GM21717 (cell line): ENCODE data around the gene LRRC73.
"Not testable (repeated sequence)": the region's sequence is repeated elsewhere in the genome, so short reads cannot be mapped to it uniquely, and the experiment has no call there.

Experiments used
- ATAC-seq: cut with Tn5 transposase; IDR thresholded peaks from one replicate; pipeline ENCODE4 v1.9.1; 2021; ENCODE audit warnings: mild to moderate bottlenecking, moderate library complexity; ENCODE audit not compliant: unreplicated experiment

Gene LRRC73, protein sequence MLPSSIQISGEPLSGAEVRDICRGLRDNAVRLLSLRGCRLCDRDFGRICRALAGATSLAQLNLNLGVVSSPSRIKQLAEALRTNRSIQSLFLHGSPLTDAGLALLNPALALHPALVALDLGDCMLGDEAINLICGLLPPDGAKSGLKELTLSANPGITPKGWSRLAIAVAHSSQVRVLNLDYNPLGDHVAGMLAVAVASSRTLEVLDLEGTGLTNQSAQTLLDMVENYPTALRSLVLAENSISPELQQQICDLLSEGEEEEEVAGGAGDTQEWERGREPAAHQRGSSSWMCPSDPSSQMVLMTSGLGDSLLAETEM

DNA sequence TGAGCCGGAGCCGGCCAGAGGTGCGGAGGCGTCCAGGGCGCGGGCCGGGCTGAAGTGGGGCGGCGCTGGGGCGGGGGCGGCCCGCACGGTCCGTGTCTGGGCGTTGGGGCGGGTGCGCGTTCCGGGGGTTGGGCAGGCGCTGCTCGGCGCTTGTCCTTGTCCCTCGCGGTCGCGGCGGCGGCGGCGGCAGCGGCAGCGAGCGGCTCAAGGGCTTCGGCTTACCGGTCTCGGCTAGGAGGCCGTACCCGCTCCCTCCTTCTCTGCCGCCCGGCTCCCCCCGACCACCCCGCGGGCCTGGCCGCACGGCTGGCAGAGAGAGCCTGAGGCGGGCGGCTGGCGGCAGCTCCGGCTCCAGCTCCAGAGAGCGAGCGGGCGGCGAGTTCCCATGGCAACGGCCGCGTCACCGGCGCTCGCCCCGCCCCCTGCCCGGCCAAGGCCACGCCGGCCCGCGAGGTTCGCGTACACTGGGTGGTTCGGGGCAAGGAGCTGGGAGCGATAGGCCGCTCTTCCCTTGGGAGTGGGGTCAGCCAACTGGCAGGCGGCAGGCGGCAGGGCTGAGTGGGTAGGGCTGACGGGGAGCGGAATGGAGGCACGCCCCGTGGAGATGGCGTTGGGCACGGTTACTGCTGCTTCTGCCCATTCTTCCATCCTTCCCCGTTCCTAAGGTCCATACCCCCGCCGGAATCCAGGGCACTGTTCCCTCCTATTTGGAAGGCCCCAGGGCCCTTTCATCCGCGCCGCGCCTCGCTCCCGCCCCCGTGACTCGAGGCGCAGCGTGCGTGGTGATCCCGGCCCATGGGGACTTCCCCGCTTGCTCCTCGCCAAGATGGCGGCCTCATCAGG, at the start of gene LRRC73:
Gene LRRC73 (minus strand): TSS at position 363 of the 843 bp plus-strand sequence. CDS start 561 bp downstream, outside the sequence.
- ATAC-seq = peak; percentile 49

DNA sequence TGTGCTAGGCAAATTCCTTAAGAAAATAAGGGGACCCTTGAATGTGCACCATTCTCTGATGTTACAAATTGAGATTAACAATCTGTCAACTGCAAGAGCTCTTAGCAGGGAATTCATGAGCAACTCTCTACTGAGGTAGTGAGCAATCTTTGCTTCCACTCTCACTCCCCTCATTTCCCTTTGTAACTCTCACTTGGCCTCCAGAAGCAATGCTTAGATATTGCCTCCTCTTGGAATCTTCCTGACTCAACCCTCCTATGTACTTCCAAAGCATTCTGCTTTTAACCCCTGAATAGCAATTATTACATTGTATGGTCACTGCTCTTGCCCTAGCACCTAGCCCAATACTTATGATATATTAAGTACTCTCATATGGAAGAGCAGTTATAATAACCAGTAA, 49.2 kb upstream of the LRRC73 start:
- no peak for ATAC-seq

DNA sequence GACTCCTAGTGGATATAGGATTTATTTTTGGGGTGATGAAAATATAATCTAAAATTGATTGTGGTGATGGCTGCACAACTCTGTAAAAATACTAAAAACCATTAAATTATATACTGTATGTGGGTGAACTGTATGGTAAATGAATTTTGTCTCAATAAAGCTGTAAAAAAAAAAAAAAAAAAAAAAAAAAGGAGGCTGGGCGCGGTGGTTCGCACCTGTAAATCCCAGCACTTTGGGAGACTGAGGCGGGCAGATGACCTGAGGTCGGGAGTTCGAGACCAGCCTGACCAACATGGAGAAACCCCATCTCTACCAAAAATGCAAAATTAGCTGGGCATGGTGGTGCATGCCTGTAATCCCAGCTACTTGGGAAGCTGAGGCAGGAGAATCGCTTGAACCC, 47.5 kb upstream of the LRRC73 start:
- ATAC-seq = not testable (repeated sequence)

DNA sequence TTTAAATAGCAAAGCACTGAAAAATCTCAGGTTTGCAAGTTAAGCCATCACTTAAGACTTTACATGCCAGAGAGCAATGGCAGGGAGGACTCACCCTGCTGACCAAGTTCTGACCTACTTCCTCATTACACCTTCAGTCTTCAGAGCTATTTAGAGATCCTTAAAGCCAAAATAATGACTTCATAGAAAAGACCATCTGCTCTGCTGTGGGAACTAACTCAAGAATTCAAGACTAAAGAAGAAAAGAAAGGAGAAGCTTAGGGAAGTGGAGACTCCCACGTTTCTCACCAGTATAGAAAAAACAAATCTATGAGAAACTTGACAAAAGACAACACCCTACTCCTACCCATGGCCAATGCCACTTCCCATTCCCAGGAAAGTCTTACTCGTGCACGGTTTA, 37.1 kb upstream of the LRRC73 start:
- ATAC-seq = no peak

DNA sequence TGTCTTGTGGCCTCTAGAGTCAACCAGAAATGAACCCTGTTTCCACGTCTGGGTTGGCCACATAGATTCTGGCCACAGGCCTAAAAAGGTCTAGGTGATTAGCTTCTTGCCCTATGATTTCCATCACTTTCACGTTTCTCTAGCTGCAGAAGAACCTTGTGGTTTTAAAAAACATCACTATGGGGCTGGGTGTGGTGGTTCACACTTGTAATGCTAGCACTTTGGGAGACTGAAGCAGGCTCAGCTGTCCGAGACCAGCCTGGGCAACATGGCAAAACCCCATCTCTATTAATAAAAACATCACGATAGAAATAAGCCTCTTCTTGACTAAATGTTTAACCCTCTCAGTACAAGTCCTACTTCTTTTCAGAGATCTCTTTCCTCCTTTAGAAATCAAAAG, 34.3 kb upstream of the LRRC73 start:
- no peak for ATAC-seq

DNA sequence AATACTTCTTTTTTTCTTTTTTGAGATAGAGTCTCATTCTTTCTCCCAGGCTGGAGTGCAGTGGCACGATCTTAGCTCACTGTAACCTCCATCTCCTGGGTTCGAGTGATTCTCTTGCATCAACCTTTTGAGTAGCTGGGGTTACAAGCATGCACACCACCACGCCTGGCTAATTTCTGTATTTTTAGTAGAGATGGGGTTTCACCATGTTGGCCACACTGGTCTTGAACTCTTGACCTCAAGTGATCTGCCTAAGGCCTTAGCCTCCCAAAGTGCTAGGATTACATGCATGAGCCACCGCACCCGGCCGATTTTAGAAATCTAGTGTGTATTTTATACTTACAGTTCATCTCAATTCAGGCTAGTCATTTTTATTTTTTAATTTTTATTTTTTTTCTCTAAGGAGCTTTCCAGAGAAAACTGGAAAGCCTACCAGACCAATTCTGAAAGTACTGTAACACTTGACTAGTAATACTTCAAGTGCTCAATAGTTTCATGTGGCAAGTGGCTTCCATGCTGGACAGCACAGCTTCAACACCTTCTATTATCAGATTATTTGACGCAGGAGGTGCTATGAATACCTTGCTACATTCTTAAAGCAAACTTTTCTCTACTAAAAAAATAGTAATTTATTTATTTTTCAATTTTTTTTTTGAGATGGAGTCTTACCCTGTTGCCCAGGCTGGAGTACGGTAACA, 31.8 kb upstream of the LRRC73 start:
- ATAC-seq = no peak

DNA sequence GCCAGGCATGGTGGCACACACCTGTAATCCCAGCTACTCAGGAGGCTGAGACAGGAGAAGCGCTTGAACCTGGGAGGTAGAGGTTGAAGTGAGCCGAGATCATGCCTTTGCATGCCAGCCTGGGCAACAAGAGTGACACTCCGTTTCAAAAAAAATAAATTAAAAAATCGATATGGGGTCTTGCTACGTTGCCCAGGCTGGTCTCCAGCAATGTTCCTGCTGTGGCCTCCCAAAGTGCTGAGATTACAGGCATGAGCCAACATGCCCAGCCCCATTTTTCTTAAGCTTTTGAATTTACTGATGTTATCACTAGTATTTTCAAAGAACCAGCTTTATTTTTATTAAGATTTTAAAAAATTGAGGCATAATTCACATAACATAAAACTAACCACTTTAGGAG, 30.4 kb upstream of the LRRC73 start:
- no peak for ATAC-seq

DNA sequence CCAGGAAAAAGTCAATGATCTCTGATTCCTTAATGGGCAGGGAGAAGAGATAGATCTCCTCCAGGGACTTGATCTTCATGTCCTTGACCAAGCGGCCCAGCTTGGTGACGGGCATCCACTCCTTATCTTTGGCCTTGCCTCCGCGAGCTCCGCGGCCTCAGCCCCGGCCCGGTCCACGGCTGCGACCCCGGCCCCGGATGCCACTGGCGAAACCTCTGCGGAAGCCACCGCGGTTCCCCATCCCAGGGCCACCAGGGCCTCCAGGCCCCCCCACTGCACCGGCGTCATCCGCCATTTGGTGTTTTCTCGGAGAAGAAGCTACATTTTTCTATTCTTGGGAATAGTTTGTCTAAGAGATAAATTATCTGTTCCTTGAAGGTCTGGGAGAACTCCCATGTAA, 29.3 kb upstream of the LRRC73 start:
- ATAC-seq = not testable (repeated sequence)

DNA sequence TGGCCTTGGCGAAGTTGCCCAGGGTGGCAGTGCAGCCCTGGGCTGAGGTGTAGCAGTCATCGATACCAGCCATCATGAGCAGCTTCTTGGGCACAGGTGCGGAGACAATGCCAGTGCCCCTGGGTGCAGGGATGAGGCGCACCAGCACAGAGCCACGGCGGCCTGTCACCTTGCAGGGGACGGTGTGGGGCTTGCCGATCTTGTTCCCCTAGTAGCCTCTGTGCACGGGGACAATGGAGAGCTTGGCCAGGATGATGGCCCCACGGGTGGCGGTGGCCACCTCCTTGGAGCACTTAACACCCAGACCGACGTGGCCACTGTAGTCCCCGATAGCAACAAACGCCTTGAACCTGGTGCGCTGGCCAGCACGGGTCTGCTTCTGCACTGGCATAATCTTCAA, 28.8 kb upstream of the LRRC73 start:
- not testable (repeated sequence) for ATAC-seq

DNA sequence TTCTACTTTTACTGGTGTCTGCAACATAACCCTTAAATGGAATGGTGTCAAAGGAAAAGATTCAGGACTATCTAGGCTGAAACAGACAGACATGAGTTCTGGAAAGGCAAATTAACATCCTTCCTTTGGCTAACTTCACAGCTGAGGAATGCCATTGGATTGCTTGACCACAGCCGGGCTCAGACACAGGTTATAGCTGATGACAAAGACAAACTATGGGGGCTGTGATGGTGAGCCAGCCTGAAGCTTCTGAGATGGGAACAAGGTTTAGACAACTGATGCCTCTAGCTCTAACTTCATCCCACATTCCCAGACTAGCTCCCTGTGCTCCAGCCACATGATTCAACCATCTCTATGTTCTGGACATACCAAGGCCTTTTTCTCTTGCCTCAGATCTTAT, 22.1 kb upstream of the LRRC73 start:
- ATAC-seq = no peak

DNA sequence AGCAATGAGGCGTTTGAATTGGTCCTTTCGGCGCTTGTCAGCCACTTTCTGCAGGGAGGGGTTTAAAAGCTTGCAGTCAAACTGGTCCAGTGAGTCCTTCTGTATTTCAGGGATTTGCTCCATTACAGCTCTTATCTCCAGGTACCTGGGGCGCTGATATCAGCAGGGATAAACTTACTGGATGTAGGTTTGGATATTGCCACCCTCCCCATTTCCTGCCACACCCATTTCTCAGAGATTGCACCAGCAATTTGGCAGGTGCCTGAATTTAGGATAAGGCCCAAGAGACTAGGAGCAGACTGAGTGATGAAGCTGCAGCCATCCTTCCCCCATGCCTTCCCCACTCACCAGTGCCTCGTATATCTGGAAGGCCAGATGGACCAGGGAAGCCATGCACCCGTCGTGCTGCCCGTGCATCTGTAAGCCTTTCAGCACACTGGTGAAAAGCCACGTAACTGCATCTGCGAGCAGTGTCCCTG, 14.4 kb upstream of the LRRC73 start:
- no peak for ATAC-seq

DNA sequence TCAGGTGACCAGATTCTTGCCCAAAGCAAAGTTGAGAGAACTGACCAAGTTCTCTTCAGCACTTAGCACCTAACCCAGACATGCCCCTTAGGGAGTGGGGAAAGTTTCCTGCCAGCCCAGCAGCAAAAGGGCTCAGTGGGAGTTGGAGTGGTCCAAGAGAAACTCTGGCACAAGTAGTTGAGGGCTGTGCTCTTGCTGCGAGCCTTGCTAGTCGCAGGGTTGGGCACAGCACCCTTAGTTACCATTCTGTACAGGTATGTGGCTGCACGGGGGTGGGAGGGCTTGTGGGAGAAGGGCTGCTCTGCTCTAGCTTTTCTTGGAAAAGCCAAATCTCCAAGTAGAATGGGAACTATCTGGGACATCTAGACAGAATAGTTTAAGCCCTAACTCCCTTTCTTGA, 13.1 kb upstream of the LRRC73 start:
- no peak for ATAC-seq

DNA sequence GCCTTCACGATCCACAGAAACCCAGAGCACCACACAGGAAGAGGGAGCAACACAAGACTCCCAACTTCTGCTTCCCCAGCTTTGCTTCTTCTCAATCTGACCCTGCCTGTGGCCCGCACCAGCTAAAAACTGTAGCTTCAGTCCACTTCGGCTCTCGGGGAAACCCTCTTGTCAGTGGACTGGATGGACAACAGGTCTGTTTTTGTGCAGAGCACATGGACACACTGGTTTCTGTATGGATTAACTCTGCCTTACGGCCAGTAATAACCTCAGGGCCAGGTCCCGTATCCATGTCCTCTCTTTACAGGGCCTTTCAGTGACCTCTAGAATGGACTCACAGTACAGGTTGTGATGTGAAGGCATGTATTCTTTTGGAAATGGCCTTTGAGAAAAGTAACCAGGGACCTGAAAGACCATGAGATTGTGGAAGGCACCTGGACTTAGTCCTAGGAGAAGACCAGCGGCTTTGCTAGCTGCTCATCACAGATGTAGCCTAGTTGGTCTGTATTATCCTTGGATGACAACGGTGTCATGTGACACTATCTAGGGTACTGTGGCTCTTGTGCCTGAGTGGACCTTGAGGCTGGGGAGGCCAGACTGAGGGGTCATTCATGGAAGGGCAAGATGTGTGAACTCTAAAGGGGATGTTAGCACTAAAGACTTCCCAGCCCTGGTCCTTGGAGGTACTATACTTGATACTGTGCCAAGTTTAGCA, 12.6 kb upstream of the LRRC73 start:
- no peak for ATAC-seq

DNA sequence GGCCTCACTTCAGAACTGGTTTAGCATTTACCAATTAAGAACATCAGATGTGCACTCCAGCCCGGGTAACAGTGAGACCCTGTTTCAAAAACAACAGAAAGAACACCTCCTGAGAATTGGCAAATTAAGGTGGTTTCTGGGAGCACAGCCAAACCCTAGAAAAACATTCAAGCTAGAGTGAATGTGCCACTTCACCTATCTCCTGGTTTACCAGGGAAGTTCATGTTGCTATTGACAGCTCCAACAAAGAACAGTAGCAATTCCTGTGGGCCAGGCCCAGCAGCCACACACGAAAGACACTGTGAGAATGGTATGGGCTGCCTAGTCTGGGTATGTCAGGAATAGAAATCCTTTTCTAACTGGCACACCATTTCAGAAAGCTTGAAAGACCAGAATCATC, 11.7 kb upstream of the LRRC73 start:
- ATAC-seq = no peak

DNA sequence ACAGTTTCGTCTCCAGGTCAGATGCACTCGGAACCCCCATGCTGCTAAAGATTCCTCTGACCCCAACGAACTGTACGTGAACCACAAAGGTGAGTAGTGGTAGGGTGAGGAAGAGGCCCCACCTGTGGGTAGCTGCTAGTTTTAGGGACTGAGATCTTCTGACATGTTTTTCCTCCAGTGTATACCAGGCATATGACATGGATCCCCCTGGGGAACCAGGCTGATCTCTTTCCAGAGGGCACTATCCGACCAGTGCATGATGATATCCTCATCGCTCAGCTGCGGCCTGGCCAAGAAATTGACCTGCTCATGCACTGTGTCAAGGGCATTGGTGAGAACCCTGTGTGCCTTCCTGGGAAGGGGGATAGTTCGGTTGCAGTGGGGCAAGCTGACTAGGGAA, 10.0 kb upstream of the LRRC73 start:
- ATAC-seq = no peak

DNA sequence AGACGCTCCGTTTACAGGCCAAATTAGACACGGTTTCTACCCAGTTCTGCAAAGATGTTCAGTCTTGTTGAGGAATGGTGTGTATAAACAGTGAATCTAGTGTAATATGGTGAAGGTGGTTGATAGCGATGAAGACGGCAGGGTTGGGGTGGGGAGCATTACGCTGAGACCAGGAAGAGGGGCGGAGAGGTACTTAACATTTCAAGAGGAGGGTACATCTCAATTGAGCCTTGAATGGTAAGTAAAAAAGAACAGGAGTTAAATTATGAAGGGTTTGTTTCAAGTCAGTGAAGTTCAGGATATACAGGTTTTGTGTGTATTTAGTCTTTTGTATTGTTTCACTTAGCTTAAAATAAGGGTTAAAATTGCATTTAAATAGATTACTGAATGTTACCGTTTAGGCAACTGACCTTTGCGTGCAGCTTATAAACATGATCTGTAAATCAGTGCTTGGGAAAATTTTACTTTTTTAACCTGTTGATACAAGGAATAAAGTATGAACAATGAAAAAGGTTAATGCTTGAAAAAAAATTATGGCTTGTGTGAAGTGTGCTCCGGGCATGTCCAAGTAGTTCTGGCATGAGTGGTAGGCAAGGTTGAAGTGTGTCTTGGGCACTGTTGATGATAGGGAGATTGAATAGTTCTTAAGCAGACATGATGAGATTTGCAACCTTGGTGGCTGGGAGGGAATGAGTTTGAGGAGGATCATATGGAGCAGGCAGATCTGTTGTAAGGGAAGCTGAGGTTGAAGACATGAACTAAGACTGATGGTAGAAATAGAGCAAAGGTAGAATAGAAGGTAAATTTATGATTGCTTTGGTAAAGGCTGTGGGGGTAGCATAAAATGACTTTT, 7.6 kb upstream of the LRRC73 start:
- no peak for ATAC-seq

DNA sequence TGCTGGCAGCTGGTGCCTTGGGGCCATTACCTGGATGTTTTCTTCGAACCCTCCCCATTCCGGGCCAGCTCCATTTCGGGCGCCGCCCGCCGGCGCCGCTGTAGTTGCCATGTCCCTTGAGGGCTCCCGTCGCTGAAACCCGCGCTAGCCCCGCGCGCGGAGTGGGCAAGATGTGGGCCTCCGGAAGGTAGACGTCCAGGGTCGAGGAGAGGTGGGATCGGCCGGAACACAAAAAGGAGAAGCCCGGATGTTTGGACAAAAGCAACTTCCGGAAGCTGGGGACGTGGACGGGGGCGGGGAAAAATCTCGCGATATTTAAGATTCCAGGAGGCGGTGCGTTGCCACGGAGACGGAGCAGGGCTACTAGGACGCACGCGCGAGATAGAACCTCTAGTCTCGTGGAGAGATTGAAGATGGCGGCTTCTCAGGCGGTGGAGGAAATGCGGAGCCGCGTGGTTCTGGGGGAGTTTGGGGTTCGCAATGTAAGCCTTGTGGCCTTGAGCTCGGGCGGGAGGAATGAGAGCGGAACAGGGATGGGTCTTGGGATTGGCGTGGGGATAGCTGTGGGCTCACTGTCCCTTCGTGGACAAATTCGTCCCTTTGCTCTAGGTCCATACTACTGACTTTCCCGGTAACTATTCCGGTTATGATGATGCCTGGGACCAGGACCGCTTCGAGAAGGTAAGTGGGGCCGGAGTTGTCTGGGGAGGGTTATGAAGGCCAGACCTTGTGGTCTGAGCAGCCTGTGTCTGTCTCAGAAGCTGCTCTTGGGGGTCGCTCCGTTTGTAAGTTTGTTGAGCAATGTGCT, 6.8 kb upstream of the LRRC73 start, which contains the start of the genes POLR1C and YIPF3:
Gene POLR1C (plus strand): TSS at position 393 of the 808 bp plus-strand sequence. CDS start 21 bp downstream, at position 414.
Gene YIPF3 (minus strand): TSS at position 230 of the 808 bp plus-strand sequence. CDS start 119 bp downstream, at position 111.
- ATAC-seq = peak; percentile 80

DNA sequence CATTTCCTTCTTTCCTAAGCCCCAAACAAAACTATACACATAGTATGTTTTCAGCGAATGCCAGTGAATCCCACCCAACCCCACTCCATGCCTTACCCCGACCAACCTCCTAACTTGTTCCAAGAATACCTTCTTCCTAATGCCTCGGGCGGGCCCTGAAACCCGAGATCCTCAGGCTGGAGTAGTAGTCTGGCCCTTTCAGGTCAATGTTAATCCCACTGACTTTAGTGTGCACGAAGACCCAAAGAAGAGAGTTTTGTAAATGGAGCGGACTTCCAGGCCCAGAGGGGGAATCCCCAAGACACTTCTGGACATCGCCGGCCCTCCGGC, 6.2 kb upstream of the LRRC73 start:
- ATAC-seq = peak; percentile 2

DNA sequence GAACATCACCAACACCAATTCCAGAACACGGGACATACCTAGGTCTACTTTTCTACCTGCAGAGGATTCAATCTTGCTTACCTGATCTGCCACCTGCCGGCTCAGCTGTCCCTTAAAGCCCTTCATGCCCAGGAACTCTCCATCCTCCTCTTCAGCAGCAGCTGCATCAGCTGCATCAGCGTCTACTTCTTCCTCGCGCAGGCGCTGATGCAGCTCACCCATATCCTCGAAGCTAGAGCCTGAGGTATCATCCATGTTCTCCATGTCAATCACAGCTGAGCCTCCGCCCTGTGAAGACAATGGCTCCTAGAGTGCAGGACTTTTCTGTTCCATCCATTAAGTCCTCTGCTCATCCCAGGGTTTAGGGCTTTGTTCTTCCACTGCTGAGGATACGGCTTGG, 5.7 kb upstream of the LRRC73 start:
- ATAC-seq = no peak
